ENCODE results near the gene CHID1. TPM values are rescaled to one million over a fixed set of nuclear protein-coding genes. Genes with fewer than 3 reads are reported as not detected.

CHID1 gene
- total and polyA plus RNA-seq, 9 of the 15 experiments (the other 6 are each of a cell fraction or from before 2014, with no cell fraction given), result 15.1 to 108 (median 39.8) TPM

GRCh38 chr11:837189-837989 lies 73.2 kb downstream of the CHID1 start (continued):
- TF ChIP-seq, protein P1, sequence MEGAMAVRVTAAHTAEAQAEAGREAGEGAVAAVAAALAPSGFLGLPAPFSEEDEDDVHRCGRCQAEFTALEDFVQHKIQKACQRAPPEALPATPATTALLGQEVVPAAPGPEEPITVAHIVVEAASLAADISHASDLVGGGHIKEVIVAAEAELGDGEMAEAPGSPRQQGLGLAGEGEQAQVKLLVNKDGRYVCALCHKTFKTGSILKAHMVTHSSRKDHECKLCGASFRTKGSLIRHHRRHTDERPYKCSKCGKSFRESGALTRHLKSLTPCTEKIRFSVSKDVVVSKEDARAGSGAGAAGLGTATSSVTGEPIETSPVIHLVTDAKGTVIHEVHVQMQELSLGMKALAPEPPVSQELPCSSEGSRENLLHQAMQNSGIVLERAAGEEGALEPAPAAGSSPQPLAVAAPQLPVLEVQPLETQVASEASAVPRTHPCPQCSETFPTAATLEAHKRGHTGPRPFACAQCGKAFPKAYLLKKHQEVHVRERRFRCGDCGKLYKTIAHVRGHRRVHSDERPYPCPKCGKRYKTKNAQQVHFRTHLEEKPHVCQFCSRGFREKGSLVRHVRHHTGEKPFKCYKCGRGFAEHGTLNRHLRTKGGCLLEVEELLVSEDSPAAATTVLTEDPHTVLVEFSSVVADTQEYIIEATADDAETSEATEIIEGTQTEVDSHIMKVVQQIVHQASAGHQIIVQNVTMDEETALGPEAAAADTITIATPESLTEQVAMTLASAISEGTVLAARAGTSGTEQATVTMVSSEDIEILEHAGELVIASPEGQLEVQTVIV (CRISPR knock-in tag; IDR thresholded peaks at IDR 0.05; ENCODE audit: borderline replicate concordance), result no peak
- TF ChIP-seq CBX3 (IDR thresholded peaks at IDR 0.05; ENCODE audit: borderline replicate concordance in 1 of 2, low read length in 2 of 2), result no peak
- no peak for TF ChIP-seq NR2F6 (CRISPR knock-in tag; IDR thresholded peaks at IDR 0.05)
- TF ChIP-seq SIX5 (IDR thresholded peaks at IDR 0.05; ENCODE audit: borderline replicate concordance in 1 of 2, insufficient read depth in 1 of 2, low read depth in 1 of 2, low read length in 2 of 2), result no peak
- no peak for TF ChIP-seq TAF7 (tag; IDR thresholded peaks at IDR 0.05)
- peak; percentile 64 for TF ChIP-seq RBFOX2 (IDR thresholded peaks at IDR 0.05; ENCODE audit: low read depth, low read length)
- TF ChIP-seq CBFB (CRISPR knock-in tag; IDR thresholded peaks at IDR 0.05), result no peak
- TF ChIP-seq ZBED1 (IDR thresholded peaks at IDR 0.05), result no peak
- TF ChIP-seq CEBPB (tag; IDR thresholded peaks at IDR 0.05), result no peak
- TF ChIP-seq, protein P2, sequence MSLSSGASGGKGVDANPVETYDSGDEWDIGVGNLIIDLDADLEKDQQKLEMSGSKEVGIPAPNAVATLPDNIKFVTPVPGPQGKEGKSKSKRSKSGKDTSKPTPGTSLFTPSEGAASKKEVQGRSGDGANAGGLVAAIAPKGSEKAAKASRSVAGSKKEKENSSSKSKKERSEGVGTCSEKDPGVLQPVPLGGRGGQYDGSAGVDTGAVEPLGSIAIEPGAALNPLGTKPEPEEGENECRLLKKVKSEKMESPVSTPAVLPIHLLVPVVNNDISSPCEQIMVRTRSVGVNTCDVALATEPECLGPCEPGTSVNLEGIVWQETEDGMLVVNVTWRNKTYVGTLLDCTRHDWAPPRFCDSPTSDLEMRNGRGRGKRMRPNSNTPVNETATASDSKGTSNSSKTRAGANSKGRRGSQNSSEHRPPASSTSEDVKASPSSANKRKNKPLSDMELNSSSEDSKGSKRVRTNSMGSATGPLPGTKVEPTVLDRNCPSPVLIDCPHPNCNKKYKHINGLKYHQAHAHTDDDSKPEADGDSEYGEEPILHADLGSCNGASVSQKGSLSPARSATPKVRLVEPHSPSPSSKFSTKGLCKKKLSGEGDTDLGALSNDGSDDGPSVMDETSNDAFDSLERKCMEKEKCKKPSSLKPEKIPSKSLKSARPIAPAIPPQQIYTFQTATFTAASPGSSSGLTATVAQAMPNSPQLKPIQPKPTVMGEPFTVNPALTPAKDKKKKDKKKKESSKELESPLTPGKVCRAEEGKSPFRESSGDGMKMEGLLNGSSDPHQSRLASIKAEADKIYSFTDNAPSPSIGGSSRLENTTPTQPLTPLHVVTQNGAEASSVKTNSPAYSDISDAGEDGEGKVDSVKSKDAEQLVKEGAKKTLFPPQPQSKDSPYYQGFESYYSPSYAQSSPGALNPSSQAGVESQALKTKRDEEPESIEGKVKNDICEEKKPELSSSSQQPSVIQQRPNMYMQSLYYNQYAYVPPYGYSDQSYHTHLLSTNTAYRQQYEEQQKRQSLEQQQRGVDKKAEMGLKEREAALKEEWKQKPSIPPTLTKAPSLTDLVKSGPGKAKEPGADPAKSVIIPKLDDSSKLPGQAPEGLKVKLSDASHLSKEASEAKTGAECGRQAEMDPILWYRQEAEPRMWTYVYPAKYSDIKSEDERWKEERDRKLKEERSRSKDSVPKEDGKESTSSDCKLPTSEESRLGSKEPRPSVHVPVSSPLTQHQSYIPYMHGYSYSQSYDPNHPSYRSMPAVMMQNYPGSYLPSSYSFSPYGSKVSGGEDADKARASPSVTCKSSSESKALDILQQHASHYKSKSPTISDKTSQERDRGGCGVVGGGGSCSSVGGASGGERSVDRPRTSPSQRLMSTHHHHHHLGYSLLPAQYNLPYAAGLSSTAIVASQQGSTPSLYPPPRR (CRISPR knock-in tag; IDR thresholded peaks at IDR 0.05; ENCODE audit: borderline replicate concordance), result no peak
- no peak for TF ChIP-seq FOXA1 (IDR thresholded peaks at IDR 0.05; ENCODE audit: borderline replicate concordance)
- TF ChIP-seq, protein P3, sequence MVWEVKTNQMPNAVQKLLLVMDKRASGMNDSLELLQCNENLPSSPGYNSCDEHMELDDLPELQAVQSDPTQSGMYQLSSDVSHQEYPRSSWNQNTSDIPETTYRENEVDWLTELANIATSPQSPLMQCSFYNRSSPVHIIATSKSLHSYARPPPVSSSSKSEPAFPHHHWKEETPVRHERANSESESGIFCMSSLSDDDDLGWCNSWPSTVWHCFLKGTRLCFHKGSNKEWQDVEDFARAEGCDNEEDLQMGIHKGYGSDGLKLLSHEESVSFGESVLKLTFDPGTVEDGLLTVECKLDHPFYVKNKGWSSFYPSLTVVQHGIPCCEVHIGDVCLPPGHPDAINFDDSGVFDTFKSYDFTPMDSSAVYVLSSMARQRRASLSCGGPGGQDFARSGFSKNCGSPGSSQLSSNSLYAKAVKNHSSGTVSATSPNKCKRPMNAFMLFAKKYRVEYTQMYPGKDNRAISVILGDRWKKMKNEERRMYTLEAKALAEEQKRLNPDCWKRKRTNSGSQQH (CRISPR knock-in tag; IDR thresholded peaks at IDR 0.05), result no peak
- TF ChIP-seq, protein P4, sequence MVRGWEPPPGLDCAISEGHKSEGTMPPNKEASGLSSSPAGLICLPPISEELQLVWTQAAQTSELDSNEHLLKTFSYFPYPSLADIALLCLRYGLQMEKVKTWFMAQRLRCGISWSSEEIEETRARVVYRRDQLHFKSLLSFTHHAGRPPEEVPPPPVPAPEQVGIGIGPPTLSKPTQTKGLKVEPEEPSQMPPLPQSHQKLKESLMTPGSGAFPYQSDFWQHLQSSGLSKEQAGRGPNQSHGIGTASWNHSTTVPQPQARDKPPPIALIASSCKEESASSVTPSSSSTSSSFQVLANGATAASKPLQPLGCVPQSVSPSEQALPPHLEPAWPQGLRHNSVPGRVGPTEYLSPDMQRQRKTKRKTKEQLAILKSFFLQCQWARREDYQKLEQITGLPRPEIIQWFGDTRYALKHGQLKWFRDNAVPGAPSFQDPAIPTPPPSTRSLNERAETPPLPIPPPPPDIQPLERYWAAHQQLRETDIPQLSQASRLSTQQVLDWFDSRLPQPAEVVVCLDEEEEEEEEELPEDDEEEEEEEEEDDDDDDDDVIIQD (CRISPR knock-in tag; IDR thresholded peaks at IDR 0.05), result no peak
